CD4-positive, alpha-beta T cell (primary cell): ENCODE results near the gene SLC2A6. TPM values are rescaled to one million over a fixed set of nuclear protein-coding genes. Genes with fewer than 3 reads are reported as not detected.

ENCODE experiments used
- ATAC-seq: fragments of 200-7000 bp; cut with Tn5 transposase; one replicate; pipeline ENCODE4 v1.10.0; 2022; ENCODE audit warnings: mild to moderate bottlenecking; ENCODE audit not compliant: poor library complexity
- CTCF ChIA-PET: fragments of 350-600 bp; sonication (Branson Sonifier 250); formaldehyde crosslinking; loops from one replicate; lab custom pipeline; 2021; ENCODE audit warnings: antibody characterized with exemption, inconsistent platforms; lab: Charles Lee
- POLR2A ChIA-PET: fragments of 350-600 bp; sonication (Branson Sonifier 250); formaldehyde crosslinking; loops from one replicate; lab custom pipeline; 2021; ENCODE audit warnings: antibody characterized with exemption, inconsistent platforms; lab: Charles Lee
- DNase-seq, 14 experiments: peaks; one replicate each; pipeline ENCODE4 v3.0.0-alpha.2; 2013 to 2020; ENCODE audit warnings: mixed read lengths in 2 of 14
- H3K27ac ChIP-seq, 2 donors: one replicate each; pipeline versions ENCODE4 v1.5.1 to v1.7.0; 2013; ENCODE audit warnings: low read length in 2 of 2, low read depth in 1 of 2, mild to moderate bottlenecking in 1 of 2
- H3K27me3 ChIP-seq, 2 experiments: 1 replicate in 1 of 2; 2 replicates in 1 of 2; pipeline versions ENCODE4 v1.6.1 to v1.7.0; 2013; ENCODE audit warnings: low read length in 2 of 2, control low read depth in 1 of 2, mild to moderate bottlenecking in 1 of 2, moderate library complexity in 1 of 2; ENCODE audit not compliant: insufficient read depth in 2 of 2, control insufficient read depth in 1 of 2
- H3K36me3 ChIP-seq: one replicate; pipeline ENCODE4 v1.6.1; 2013; ENCODE audit warnings: low read length, control low read depth; ENCODE audit not compliant: insufficient read depth
- H3K4me1 ChIP-seq: one replicate; pipeline ENCODE4 v1.6.1; 2013; ENCODE audit warnings: low read length, control low read depth; ENCODE audit not compliant: insufficient read depth
- H3K4me3 ChIP-seq: one replicate; pipeline ENCODE4 v1.5.1; 2013; ENCODE audit warnings: mild to moderate bottlenecking, low read length, moderate library complexity
- H3K9me3 ChIP-seq, 2 experiments: 1 replicate in 1 of 2; 2 replicates in 1 of 2; pipeline versions ENCODE4 v1.6.1 to v1.7.0; 2013; ENCODE audit warnings: low read length in 2 of 2, mild to moderate bottlenecking in 2 of 2, control low read depth in 1 of 2, moderate library complexity in 1 of 2; ENCODE audit not compliant: control insufficient read depth in 1 of 2, insufficient read depth in 1 of 2
- H3K27ac Mint-ChIP-seq: one replicate; pipeline ENCODE4 v1.8.0; 2020; ENCODE audit warnings: mixed read lengths
- H3K27me3 Mint-ChIP-seq: one replicate; pipeline ENCODE4 v1.8.0; 2021; ENCODE audit warnings: mixed read lengths
- H3K36me3 Mint-ChIP-seq: one replicate; pipeline ENCODE4 v1.8.0; 2021; ENCODE audit warnings: low read depth, mixed read lengths
- H3K4me1 Mint-ChIP-seq: one replicate; pipeline ENCODE4 v1.8.0; 2021; ENCODE audit warnings: low read depth, mixed read lengths
- H3K4me3 Mint-ChIP-seq: one replicate; pipeline ENCODE4 v1.8.0; 2020; ENCODE audit warnings: mild to moderate bottlenecking, mixed read lengths
- H3K9me3 Mint-ChIP-seq: one replicate; pipeline ENCODE4 v1.8.0; 2020; ENCODE audit warnings: mixed read lengths
- CTCF ChIP-seq: fragments of 200-600 bp; IDR thresholded peaks from one replicate; pipeline ENCODE4 v1.8.0; 2022; ENCODE audit warnings: antibody characterized with exemption, mild to moderate bottlenecking
- intact Hi-C, 2 experiments: fragments of 100-400 bp; cut with DNase I in 1 of 2; cut with micrococcal nuclease in 1 of 2; formaldehyde crosslinking; loops; one replicate each; pipeline versions ENCODE4 v1.15.1 to v1.9.0; 2023 to 2025; cut with DNase I, micrococcal nuclease
- total RNA-seq, 174 experiments: library from RNA in 2 of 174; stranded (reverse) in 2 of 174; gene quantifications; one replicate each; pipeline ENCODE4 v1.2.3 and lab custom pipeline; 2021 to 2026

The SLC2A6 gene
- total RNA-seq, 2 experiments from 2014 or later: 1.8 to 3.2 TPM

- no peak for TF ChIP-seq CTCF
- H3K9me3 ChIP-seq: no peaks in the 10 kb centered on the region
- no peak overlapping the region for H3K27ac ChIP-seq
- no peak for DNase-seq
- Mint-ChIP-seq H3K4me3 (no peak overlapping the region), H3K27ac (no peak overlapping the region), H3K36me3 (no peaks in the 10 kb centered on the region), H3K9me3 (no peaks in the 10 kb centered on the region), H3K4me1 (no peaks in the 10 kb centered on the region), H3K27me3 (peaks cover 5% of the 10 kb centered on the region)
- H3K27me3 ChIP-seq: peaks cover 0 to 2% of the 10 kb centered on the region in 2 experiments
- H3K4me1 ChIP-seq: no peaks in the 10 kb centered on the region
- ChIA-PET CTCF (no interaction called here), POLR2A (no interaction called here)
- no peak for ATAC-seq
- H3K4me3 ChIP-seq: no peak overlapping the region
- H3K36me3 ChIP-seq: no peaks in the 10 kb centered on the region
- intact Hi-C loops: no loop called here
Measured at GRCh38 chr9:133449760-133450159, 29.1 kb downstream of the SLC2A6 start.

- no peak for TF ChIP-seq CTCF
- ATAC-seq (no peak), DNase-seq (no peak)
- H3K27ac ChIP-seq: no peak overlapping the region
- no peaks in the 10 kb centered on the region for H3K36me3 ChIP-seq
- H3K36me3 Mint-ChIP-seq: no peaks in the 10 kb centered on the region
- ChIA-PET CTCF (no interaction called here), POLR2A (no interaction called here)
- no peak overlapping the region for H3K4me3 ChIP-seq
- no peaks in the 10 kb centered on the region for H3K27me3 ChIP-seq
- H3K4me1 ChIP-seq: no peaks in the 10 kb centered on the region
- intact Hi-C loops: no loop called here
- no peak overlapping the region for H3K4me3 Mint-ChIP-seq
- H3K9me3 Mint-ChIP-seq: no peaks in the 10 kb centered on the region
- no peak overlapping the region for H3K27ac Mint-ChIP-seq
- H3K27me3 Mint-ChIP-seq: peaks cover 5% of the 10 kb centered on the region
- H3K9me3 ChIP-seq: no peaks in the 10 kb centered on the region
- no peaks in the 10 kb centered on the region for H3K4me1 Mint-ChIP-seq
Measured at GRCh38 chr9:133448487-133448972, 30.4 kb downstream of the SLC2A6 start.

GRCh38 chr9:133445293-133445969 is 33.5 kb downstream of the SLC2A6 start:
- CTCF ChIA-PET: no interaction called here

More at GRCh38 chr9:133445293-133445969, 33.5 kb downstream of the SLC2A6 start:
- no peak for TF ChIP-seq CTCF
- H3K4me1 ChIP-seq: no peaks in the 10 kb centered on the region
- ATAC-seq: no peak
- no peak overlapping the region for H3K4me3 Mint-ChIP-seq
- H3K9me3 ChIP-seq: no peaks in the 10 kb centered on the region
- H3K9me3 Mint-ChIP-seq: no peaks in the 10 kb centered on the region
- no peak overlapping the region for H3K27ac Mint-ChIP-seq
- H3K27me3 ChIP-seq: no peaks in the 10 kb centered on the region
- no peak for DNase-seq
- H3K36me3 ChIP-seq: no peaks in the 10 kb centered on the region
- no peaks in the 10 kb centered on the region for H3K36me3 Mint-ChIP-seq
- H3K27ac ChIP-seq: no peak overlapping the region
- POLR2A ChIA-PET: no interaction called here
- H3K27me3 Mint-ChIP-seq: peaks cover 5% of the 10 kb centered on the region
- no peak overlapping the region for H3K4me3 ChIP-seq
- intact Hi-C loops: no loop called here
- H3K4me1 Mint-ChIP-seq: no peaks in the 10 kb centered on the region
